HG03457 (cell line): ENCODE data around the gene WAC.
"Not testable (repeated sequence)": the region's sequence is repeated elsewhere in the genome, so short reads cannot be mapped to it uniquely, and the experiment has no call there.

Experiments used
- ATAC-seq: cut with Tn5 transposase; IDR thresholded peaks from one replicate; pipeline ENCODE4 v1.9.1; 2021; ENCODE audit warnings: moderate number of reproducible peaks; ENCODE audit not compliant: unreplicated experiment

Gene WAC

DNA sequence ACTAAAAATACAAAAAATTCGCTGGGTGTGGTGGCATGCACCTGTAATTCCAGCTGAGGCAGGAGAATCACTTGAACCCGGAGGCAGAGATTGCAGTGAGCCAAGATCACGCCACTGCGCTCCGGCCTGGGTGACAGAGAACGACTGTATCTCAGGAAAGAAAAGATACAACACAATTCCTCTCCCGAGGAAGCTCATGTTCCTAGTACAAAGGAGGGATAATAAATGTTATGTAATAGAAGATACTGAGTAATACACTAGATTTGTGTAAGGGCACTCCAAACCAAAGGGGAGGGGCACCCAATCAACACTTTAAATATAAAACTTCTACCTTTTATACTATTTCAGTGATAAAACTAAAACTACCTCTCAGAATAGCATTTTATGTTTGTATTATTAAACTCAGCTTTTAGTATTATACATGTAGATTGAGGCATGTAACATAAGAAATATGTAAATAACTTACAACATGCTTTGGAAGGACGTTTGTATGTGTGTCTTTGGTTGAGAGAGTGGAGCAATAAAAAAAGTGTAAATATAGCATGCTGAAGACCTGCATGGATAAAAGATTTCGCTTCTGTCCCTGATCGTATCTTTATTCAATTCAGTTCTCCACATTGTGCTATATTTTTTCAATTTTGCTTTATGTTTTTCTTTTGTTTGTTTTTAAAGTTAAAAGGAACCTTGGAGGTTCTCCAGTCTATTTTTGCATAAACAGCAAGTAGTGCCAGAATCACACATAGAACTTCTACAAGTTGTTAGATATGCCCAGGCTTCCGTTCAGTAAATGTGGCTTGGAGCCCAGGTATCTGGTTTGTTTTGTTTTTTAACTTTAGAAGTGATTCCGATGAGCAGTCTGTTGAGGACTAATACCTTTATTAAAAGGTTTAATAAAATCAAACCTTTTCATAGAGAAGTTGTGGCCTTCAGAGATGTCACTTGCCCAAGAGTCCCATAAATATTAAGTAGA lies 71.9 kb downstream of the WAC start:
- ATAC-seq = no peak

DNA sequence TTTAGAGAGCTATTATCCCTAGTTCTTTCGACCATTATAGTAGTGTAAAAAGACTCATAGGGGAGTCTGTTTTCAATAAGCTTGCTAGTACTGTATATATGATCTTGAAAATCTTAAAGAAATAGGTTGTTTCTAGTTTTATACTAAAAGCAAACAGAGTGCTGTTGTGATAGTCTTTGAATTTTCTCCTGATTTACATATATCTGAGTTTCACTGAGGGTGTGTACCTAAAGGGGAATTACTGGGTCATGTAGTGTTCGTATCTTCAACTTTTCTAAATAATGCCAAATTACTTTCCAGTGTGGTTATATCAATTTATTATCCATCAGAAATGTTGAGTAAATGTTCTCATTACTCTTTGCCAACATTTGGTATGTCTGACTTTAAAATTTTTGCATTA lies 73.7 kb downstream of the WAC start:
- ATAC-seq = no peak

DNA sequence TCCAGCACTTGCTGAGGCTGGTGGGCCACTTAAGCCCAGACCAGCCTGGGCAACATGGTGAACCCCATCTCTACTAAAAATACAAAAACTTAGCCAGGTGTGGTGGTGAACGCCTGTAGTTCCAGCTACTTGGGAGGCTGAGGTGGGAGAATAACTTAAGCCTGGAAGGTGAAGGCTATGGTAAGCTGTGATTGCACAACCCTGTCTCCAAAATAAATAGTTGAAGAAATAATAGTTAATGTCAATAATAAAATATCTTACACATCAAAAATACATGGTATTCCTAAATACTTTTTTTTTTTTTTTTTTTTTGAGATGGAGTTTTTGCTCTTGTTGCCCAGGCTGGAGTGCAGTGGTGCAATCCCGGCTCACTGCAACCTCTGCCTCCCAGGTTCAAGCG lies 76.7 kb downstream of the WAC start:
- ATAC-seq = not testable (repeated sequence)

DNA sequence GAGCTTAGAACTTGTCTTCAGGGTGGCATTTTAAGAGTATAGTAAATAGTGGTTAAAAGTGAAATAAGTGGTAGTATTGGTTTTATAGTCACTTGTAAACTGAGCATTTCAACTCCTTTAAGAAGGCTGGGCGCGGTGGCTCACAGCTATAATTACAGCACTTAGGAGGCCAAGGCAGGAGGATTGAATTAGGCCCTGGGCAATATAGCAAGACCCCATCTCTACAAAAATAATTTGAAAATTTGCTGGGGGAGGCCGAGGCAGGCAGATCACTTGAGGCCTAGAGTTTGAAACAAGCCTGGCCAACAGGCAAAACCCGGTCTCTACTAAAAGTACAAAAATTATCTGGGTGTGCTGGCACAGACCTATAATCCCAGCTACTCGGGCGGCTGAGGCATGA lies 80.0 kb downstream of the WAC start:
- ATAC-seq = no peak

DNA sequence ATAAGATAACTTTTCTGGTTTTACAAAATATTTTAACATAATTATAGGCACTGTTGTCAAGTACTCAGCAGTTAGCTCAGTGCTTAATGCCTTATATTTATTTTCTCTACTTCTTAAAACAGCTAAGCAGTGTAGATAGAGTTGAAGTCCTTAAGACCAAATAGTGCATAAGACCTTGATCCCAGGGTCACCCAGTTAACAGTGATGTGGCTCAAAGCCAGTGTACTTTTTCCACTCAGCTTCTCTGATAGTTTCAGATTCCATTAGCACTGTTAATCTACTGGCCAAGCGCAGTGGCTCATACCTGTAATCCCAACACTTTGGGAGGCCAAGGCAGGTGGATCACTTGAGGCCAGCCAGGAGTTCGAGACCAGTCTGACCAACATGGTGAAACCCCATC lies 83.6 kb downstream of the WAC start:
- ATAC-seq = no peak

DNA sequence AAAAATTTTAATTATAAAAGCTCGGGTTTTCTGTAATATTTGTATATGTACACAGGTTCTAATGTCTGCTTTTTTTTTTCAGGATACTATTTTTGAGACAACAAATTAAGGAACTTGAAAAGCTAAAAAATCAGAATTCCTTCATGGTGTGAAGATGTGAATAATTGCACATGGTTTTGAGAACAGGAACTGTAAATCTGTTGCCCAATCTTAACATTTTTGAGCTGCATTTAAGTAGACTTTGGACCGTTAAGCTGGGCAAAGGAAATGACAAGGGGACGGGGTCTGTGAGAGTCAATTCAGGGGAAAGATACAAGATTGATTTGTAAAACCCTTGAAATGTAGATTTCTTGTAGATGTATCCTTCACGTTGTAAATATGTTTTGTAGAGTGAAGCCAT lies 86.5 kb downstream of the WAC start:
- ATAC-seq = no peak

DNA sequence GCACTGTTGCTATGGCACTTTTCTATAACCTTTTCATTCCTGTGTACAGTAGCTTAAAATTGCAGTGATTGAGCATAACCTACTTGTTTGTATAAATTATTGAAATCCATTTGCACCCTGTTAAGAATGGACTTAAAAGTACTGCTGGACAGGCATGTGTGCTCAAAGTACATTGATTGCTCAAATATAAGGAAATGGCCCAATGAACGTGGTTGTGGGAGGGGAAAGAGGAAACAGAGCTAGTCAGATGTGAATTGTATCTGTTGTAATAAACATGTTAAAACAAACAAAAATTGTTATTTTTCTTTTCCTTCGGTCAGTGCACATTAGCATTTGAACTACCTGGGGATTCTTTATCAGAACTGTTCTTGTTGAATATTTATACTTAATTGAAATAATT lies 87.3 kb downstream of the WAC start:
- ATAC-seq = no peak

DNA sequence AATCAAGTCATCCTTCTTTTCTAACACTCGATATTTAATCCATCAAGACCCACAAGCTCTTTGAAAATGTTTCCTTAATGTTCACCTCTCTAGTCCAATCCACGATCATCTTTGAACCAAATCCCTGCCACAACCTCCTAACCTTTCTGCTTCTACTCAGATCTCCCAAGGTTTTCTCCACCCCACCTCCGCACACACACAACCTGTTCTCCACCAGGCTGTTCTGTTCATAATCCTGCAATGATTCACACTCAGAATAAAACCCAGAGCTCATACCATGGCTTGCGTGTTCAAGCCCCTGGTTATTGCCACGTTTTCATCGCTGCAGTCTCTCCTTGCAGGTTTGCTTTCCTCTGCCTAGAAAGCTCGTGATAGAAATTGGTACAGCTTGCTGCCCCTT lies 90.6 kb downstream of the WAC start:
- no peak for ATAC-seq

DNA sequence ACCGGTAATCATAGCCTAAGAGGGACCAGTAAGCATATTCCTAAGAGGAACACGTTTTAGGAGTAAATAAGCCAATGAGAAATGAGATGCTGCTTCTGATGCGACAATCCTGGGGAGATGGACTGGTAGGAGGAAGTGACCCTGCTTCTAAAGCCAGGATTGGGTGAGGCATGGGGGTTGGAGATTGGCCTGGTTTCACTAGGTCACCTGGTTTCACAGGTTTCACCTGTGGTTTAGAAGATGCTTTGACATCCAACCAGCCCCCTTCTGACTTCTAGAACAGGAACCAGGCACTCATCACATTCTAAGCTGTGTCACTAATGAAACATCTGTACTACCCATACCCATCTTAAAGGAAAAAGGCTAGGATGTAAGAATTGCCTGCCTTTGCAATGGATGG lies 91.4 kb downstream of the WAC start:
- no peak for ATAC-seq

DNA sequence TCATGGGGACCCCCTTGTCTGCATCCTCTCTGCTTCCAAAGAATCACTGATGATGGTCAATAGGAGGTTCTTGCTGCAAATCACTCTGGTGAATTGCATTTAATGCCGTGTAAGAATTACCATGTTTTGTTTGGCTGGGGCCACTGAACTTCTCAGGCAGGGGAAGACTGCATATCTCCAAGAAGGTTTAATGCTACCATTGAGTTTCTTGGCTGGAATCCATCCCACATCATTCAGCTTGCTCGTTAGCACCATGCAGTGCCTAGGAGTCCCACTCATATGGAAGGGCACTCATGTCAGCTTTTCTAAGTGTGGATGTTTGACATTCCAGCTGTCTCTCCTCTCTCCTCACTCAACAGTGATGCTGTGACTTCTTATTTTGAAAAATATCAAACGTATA lies 94.2 kb downstream of the WAC start:
- no peak for ATAC-seq

DNA sequence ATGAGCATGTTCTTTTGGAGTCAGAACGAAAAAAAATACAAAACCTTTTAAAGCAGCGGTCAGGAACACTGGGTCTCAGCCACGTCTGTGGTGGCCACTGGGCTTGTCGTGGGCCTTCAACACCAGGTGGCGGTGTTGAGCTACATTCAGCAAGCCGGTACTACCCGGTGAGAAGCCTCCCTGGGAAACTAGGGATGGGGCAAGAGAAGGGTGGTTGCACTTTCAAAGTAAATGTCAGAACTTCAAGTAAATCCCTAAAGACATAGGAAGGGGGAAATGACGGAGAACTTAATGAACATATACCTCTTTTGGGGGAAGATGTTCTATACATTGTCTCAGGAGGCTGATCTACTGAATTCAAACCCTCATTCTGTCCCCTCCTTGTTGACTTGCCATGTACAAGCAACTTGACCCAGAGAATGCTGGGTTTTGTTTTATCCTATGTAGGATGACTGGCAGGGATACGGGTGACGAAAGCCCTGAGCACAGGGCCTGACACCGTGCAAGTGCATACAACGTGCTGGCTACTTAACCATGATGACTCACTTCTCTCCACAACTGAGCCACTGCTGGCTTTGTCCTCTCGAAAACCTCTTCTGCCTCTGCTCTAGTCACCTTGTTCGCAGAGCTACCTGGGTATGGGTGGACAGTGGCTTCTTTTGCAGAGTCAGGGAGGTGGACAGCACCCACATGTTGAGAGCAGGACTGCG lies 95.4 kb downstream of the WAC start:
- ATAC-seq = no peak

DNA sequence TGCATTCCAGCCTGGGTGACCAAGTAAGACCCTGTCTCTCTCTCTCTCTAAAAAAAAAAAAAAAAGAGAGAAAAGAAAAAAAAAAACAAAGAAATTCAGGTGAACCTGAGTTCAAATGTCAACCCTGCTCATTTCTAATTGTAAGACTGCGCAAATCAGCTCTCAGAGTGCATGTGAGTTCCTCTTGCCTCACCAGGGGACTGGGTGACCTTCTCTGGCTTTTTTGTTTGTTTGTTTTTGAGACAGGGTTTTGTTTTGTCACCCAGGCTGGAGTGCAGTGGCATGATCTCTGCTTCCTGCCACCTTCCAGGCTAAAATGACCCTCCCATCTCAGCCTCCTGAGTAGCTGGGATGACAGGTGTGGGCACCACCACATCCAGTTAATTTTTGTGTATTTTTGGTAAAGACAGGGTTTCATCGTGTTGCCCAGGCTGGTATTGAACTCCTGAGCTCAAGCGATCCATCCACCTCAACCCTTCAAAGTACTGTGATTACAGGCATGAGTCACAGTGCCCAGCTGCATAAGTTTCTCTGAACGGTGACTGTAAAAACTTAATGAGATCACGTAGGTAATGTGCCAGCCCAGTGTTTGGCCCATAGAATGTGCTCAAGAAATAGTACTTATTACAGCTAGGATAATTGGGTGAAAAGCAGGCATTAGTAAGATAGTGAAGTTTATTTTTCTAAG lies 99.1 kb downstream of the WAC start:
- no peak for ATAC-seq

DNA sequence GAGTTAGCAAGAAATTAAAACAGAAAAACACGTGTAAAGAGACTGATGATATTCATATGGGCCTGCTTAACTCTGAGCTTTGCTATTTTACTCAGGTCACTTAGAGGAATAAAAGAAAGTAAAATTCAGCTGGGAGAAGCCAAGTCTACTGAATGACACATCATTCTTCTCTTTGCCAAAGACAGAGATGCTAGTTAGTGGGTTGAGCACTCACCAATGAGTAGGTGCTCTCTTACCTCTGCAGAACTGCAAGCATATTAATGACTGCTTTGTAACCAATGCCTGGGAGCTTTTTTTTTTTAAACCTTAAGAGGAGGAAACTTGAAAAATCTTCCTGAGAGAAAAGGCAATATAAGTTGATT lies 99.6 kb downstream of the WAC start:
- ATAC-seq = no peak

DNA sequence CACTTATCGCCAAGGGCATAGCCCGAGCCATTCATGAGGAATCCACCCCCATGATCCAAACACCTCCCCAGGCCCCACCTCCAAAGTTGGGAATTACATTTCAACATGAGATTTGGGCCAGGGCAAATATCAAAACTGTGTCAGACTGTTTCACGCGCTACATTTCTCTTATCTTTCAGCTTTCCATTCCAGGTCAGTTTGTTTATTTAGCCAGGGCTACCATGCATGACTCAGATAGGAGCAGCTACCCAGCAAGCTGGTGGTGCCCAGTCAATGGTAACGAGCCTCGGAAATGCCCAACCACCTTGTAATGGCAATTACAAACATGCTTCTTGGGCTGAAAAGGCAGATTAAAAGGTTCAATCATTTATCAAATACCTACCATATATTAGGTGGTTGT lies 100.8 kb downstream of the WAC start:
- ATAC-seq = no peak

DNA sequence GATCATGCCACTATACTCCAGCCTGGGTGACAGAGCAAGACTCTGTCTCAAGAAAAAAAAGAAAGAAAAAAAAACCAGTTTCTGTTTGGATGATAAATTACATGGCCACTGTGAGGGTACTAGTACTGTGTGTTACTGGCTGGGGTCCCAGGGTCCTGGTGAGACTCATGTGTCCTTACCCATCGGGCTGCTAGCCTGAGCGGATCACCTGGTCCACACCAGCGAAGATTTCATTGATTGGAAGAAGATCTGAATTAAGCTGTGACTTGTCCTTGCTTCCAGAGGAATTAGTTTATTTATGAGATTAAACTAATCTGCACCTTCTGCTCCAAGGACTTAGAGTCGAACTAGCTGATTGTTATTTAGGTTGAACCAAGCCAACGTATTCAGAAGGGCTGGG lies 104.4 kb downstream of the WAC start:
- no peak for ATAC-seq

DNA sequence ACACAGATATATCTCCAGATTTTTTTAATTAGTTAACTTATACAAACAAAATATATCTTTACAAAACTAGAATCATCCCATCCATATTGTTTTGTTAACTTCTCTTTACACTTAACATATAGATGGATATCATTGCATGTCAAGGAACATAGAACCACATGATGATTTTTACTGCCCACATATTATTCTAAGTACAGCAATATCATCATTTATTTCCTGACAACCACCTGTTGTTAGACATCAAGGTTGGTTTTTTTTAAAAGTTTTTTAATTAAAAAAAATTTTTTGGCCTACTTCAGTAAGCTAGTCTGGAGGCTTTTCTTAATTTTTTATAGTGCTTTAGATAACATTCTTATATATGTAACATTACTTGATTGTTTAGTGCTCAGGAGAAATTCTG lies 105.5 kb downstream of the WAC start:
- no peak for ATAC-seq

DNA sequence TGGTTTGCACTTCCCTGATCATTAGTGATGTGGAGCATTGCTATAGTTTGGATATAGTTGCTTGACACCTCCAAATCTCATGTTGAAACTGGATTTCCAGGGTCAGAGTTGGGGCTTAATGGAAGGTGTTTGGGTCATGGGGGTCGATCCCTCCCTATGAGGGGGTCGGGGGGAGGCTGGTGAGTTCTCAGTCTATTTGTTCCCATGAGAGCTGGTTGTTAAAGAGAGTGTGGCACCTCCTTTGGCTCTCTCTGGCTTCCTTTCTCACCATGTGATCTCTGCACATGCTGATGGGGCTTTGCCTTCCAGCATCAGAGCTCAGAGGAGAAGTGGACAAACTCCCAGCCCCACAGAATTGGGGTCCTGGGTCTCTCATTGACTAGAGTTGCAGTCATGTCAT lies 107.6 kb downstream of the WAC start:
- ATAC-seq = no peak

DNA sequence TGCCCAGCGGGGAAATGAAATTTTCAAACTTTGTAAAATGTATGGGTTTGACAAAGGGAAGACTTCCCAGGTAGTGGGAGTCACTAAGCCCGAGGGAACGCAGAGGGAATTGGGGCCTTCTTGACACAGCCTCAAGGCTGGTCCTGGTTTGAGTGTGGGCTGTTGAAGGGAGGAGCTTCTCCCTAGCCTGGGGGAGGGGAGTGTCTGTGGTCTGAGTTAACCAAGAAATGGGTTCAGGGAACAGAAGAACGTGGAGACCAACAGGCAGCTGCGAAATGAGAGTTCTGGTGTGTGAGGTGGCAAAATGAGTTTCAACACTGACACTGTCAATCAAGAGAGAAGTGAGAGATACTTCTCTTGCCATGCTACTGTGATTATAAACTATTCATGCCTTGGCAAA lies 111.7 kb downstream of the WAC start:
- ATAC-seq = no peak

DNA sequence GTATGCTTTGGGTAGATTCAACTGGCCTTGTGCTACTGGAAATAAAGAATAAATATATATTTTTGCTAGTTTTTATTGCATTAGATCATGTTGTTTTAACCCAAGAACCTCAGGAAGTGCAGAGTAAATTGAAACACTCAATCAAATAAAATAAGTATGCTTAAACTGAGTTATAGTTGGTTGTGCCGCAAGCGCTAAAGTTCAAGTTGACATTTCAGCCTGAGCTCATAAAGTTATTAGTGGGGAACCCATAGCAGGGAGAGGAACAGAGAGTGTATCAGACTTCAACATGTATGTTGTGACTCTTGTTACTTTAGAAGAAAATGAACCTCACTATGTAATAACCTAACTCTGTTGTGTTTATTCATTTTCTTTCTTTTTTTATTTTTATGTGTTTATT lies 119.2 kb downstream of the WAC start:
- ATAC-seq = no peak

DNA sequence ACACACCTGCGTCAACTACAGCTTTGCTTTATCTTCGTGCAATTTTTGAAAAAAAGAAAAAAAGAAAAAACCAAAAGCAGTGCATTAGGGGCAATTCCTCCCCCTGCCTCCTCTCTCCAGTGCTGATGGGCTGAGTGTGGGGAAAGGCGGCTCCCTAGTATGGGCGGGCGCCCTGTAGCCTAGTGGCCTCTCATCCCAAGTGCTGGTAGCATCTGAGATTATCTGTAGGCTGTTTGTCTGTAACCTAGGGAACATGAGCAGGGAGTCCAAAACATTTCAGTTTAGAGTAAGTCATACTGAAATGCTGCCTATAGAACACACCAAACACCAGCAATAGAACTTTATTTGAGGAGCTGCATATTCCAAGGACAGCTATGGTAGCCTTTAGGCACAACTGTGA lies 119.8 kb downstream of the WAC start:
- no peak for ATAC-seq

DNA sequence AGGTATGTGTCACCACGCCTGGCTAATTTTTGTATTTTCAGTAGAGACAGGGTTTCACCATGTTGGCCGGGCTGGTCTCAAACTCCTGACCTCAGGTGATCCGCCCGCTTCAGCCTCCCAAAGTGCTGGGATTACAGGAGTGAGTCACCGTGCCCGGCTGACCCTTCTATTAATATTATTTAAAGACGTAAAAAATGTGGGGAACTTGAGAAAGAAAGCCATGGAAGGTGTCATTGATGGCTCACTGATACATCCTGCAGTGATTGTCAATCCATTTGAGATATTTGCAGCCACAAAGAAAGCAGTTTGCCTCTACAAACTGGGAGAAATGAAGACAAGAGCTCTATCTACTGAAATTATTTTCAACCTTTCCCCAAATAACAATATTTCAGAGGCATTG lies 125.9 kb downstream of the WAC start:
- not testable (repeated sequence) for ATAC-seq

DNA sequence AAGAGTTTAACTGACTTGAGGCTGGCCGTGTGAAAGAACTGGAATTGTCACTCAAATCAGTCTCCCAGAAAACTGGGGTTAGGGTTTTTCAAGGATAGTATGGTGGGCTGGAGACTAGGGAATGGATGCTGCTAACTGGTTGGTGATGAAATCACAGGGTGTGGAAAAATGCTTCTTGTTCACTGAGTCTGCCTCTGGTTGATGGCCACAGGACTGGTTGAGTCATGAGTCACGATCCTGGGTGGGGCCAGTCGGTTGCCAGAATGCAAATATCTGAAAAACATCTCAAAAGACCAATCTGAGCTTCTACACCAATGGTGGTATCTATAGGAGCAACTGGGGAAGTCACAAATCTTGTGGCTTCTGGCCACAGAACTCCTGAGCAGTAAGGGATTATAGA lies 128.1 kb downstream of the WAC start:
- ATAC-seq = no peak
